Measurements from ENCODE around the gene RMDN2.

DNA sequence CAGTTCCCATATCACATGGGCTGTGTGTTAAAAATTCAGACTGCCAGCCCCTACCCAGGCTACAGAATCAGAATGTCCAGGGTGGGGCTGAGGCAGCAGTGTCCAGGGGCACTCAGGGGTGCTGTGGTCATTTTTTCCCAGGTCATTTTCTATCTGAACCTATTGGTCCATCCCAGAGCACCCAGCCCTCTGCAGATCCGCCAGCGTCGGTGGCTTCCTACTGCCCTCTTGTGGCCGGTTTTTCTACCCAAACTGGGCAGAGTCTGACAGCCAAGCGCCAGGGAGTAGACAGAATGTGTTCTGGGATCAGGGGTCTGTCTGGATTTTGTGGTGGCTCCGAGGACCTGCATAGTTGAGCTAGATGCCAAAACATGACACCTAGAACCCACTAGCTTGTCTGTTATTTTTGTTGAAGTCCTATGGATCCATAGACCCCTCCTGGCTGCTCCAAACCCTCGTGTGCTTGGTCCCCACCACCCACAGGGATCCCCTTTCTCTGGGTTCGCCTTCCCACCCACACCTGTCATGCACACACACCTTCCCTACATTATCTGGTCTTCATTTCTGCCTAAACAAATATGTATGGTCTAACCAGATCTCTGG, 34.1 kb upstream of the RMDN2 start:
- TF ChIP-seq EZH2 (IDR thresholded peaks at IDR 0.05; ENCODE audit: insufficient read depth, poor library complexity, severe bottlenecking) (no peak), EZH2phosphoT487 (IDR thresholded peaks at IDR 0.05; ENCODE audit: insufficient read depth, low read depth) (no peak)
